Activated naive CD4-positive, alpha-beta T cell treated with anti-CD3 and anti-CD28 coated beads for 36 hours (primary cell): ENCODE results near the gene AK3. TPM values are rescaled to one million over a fixed set of nuclear protein-coding genes. Genes with fewer than 3 reads are reported as not detected.

Experiments
- CTCF ChIA-PET: fragments of 350-600 bp; sonication (Branson Sonifier 250); formaldehyde crosslinking; loops from one replicate; lab custom pipeline; 2021; ENCODE audit warnings: antibody characterized with exemption; lab: Charles Lee
- DNase-seq: peaks from one replicate; pipeline ENCODE4 v3.0.0-alpha.2; 2020
- H3K27ac Mint-ChIP-seq: one replicate; pipeline ENCODE4 v1.8.0; 2021; ENCODE audit warnings: mild to moderate bottlenecking, mixed read lengths
- H3K27me3 Mint-ChIP-seq: one replicate; pipeline ENCODE4 v1.8.0; 2021; ENCODE audit warnings: low read depth, mixed read lengths
- H3K36me3 Mint-ChIP-seq: one replicate; pipeline ENCODE4 v1.8.0; 2021; ENCODE audit warnings: low read depth, mixed read lengths
- H3K4me1 Mint-ChIP-seq: one replicate; pipeline ENCODE4 v1.8.0; 2021; ENCODE audit warnings: low read depth, mixed read lengths
- H3K4me3 Mint-ChIP-seq: one replicate; pipeline ENCODE4 v1.8.0; 2021; ENCODE audit warnings: mild to moderate bottlenecking, moderate library complexity, mixed read lengths
- H3K9me3 Mint-ChIP-seq: one replicate; pipeline ENCODE4 v1.8.0; 2021; ENCODE audit warnings: mixed read lengths
- intact Hi-C: fragments of 100-400 bp; cut with micrococcal nuclease; formaldehyde crosslinking; loops from one replicate; pipeline ENCODE4 v1.15.1; 2023
- total RNA-seq, 2 experiments: library from RNA; stranded (reverse); gene quantifications; one replicate each; pipeline ENCODE4 v1.2.3, GENCODE V29; 2021

The AK3 gene
- total RNA-seq, 2 experiments from 2014 or later, result 50.2 to 50.9 TPM

- intact Hi-C loops, result loop anchor here (5.0 to 10.0 kb wide), 3 partner anchors 907 to 1330 kb away; a partner anchor contains a TSS
- H3K36me3 Mint-ChIP-seq, result peaks cover 2% of the 10 kb centered on the region
- H3K27me3 Mint-ChIP-seq, result no peaks in the 10 kb centered on the region
- peaks cover 8% of the 10 kb centered on the region for H3K4me1 Mint-ChIP-seq
- H3K27ac Mint-ChIP-seq, result no peak overlapping the region
- CTCF ChIA-PET, result interaction anchor here (1.1 kb wide), 1 partner anchor 13 kb away, joined by 3 read pairs; no protein-coding TSS in a partner anchor
- no peak overlapping the region for H3K4me3 Mint-ChIP-seq
- H3K9me3 Mint-ChIP-seq, result no peaks in the 10 kb centered on the region
- no peak for DNase-seq
Observed at GRCh38 chr9:4677392-4677791, 63.6 kb downstream of the AK3 start.

GRCh38 chr9:4674783-4675182 lies 66.2 kb downstream of the AK3 start:
- Mint-ChIP-seq H3K4me3 (no peak overlapping the region), H3K9me3 (no peaks in the 10 kb centered on the region), H3K27me3 (no peaks in the 10 kb centered on the region), H3K27ac (no peak overlapping the region), H3K36me3 (peaks cover 2% of the 10 kb centered on the region), H3K4me1 (peaks cover 24% of the 10 kb centered on the region)
- intact Hi-C loops, result loop anchor here (5.0 to 10.0 kb wide), 3 partner anchors 910 to 1333 kb away; a partner anchor contains a TSS
- no peak for DNase-seq
- CTCF ChIA-PET, result interaction anchor here (0.8 to 0.9 kb wide), 2 partner anchors 9 to 12 kb away, joined by 3 to 4 read pairs; partner anchors contain the start of gene SPATA6L

GRCh38 chr9:4671737-4672136 lies 69.3 kb downstream of the AK3 start:
- no peaks in the 10 kb centered on the region for H3K27me3 Mint-ChIP-seq
- H3K4me3 Mint-ChIP-seq, result no peak overlapping the region
- DNase-seq, result no peak
- H3K27ac Mint-ChIP-seq, result no peak overlapping the region
- CTCF ChIA-PET, result no interaction called here
- peaks cover 46% of the 10 kb centered on the region for H3K4me1 Mint-ChIP-seq
- intact Hi-C loops, result loop anchor here (1.0 to 10.0 kb wide), 3 partner anchors 8 to 1093 kb away; partner anchors contain the start of gene CDC37L1
- H3K9me3 Mint-ChIP-seq, result no peaks in the 10 kb centered on the region
- H3K36me3 Mint-ChIP-seq, result peaks cover 2% of the 10 kb centered on the region

- intact Hi-C loops, result loop anchor here (10.0 kb wide), 2 partner anchors 914 to 1094 kb away; no protein-coding TSS in a partner anchor
- DNase-seq, result peak; percentile 26
- peak overlapping the region; percentile 90 for H3K27ac Mint-ChIP-seq
- H3K4me1 Mint-ChIP-seq, result peaks cover 54% of the 10 kb centered on the region
- no peaks in the 10 kb centered on the region for H3K36me3 Mint-ChIP-seq
- no peaks in the 10 kb centered on the region for H3K9me3 Mint-ChIP-seq
- H3K27me3 Mint-ChIP-seq, result no peaks in the 10 kb centered on the region
- peak overlapping the region; percentile 36 for H3K4me3 Mint-ChIP-seq
- CTCF ChIA-PET, result no interaction called here
Observed at GRCh38 chr9:4670591-4670990, 70.4 kb downstream of the AK3 start.

- CTCF ChIA-PET, result no interaction called here
- Mint-ChIP-seq H3K4me1 (peaks cover 59% of the 10 kb centered on the region), H3K27ac (no peak overlapping the region), H3K27me3 (no peaks in the 10 kb centered on the region), H3K9me3 (no peaks in the 10 kb centered on the region), H3K36me3 (no peaks in the 10 kb centered on the region), H3K4me3 (no peak overlapping the region)
- intact Hi-C loops, result loop anchor here (2.0 to 10.0 kb wide), 8 partner anchors 162 to 1745 kb away; partner anchors contain the start of genes JAK2 and UHRF2
- DNase-seq, result no peak
Observed at GRCh38 chr9:4669890-4670289, 71.1 kb downstream of the AK3 start.

- peak; percentile 65 for DNase-seq
- intact Hi-C loops, result loop anchor here (1.0 to 10.0 kb wide), 7 partner anchors 78 to 1746 kb away; partner anchors contain the start of genes JAK2 and UHRF2
Observed at GRCh38 chr9:4668604-4669003, 72.4 kb downstream of the AK3 start.

GRCh38 chr9:4667681-4668080 lies 73.3 kb downstream of the AK3 start:
- no peaks in the 10 kb centered on the region for H3K27me3 Mint-ChIP-seq
- intact Hi-C loops, result loop anchor here (1.0 to 10.0 kb wide), 8 partner anchors 79 to 1747 kb away; partner anchors contain the start of genes JAK2 and UHRF2
- CTCF ChIA-PET, result interaction anchor here (1.4 kb wide), 1 partner anchor 73 kb away, joined by 3 read pairs; the partner anchor contains the start of gene AK3
- no peak overlapping the region for H3K4me3 Mint-ChIP-seq
- H3K4me1 Mint-ChIP-seq, result peaks cover 76% of the 10 kb centered on the region
- DNase-seq, result no peak
- no peaks in the 10 kb centered on the region for H3K9me3 Mint-ChIP-seq
- H3K36me3 Mint-ChIP-seq, result peaks cover 3% of the 10 kb centered on the region
- no peak overlapping the region for H3K27ac Mint-ChIP-seq

More at GRCh38 chr9:4668604-4669003, 72.4 kb downstream of the AK3 start:
- H3K27ac Mint-ChIP-seq, result peak overlapping the region; percentile 42
- H3K36me3 Mint-ChIP-seq, result no peaks in the 10 kb centered on the region
- H3K4me3 Mint-ChIP-seq, result no peak overlapping the region
- H3K9me3 Mint-ChIP-seq, result no peaks in the 10 kb centered on the region
- no peaks in the 10 kb centered on the region for H3K27me3 Mint-ChIP-seq
- H3K4me1 Mint-ChIP-seq, result peaks cover 69% of the 10 kb centered on the region
- CTCF ChIA-PET, result interaction anchor here (1.4 kb wide), 1 partner anchor 72 kb away, joined by 3 read pairs; the partner anchor contains the start of gene AK3

- H3K27me3 Mint-ChIP-seq, result no peaks in the 10 kb centered on the region
- H3K27ac Mint-ChIP-seq, result peak within 1 kb of the TSS; percentile 62
- no peaks in the 10 kb centered on the region for H3K9me3 Mint-ChIP-seq
- CTCF ChIA-PET, result interaction anchor here (0.6 to 1.0 kb wide), 3 partner anchors 9 to 62 kb away, joined by 3 read pairs; no protein-coding TSS in a partner anchor
- DNase-seq, result peak; percentile 57
- H3K4me3 Mint-ChIP-seq, result peak within 1 kb of the TSS; percentile 71
- peaks cover 82% of the 10 kb centered on the region for H3K4me1 Mint-ChIP-seq
- intact Hi-C loops, result loop anchor here (1.0 to 10.0 kb wide), 7 partner anchors 13 to 1749 kb away; partner anchors contain the start of genes CDC37L1 and UHRF2
- H3K36me3 Mint-ChIP-seq, result peaks cover 3% of the 10 kb centered on the region
Observed at GRCh38 chr9:4666042-4666699, 74.8 kb downstream of the AK3 start, which contains the start of gene SPATA6L. Gene SPATA6L, minus strand, starts transcription at chr9:4666480. Its CDS starts 230 bp downstream, at chr9:4666250.

- Mint-ChIP-seq H3K27me3 (no peaks in the 10 kb centered on the region), H3K27ac (no peak overlapping the region)
Observed at GRCh38 chr9:4665357-4665756, 75.6 kb downstream of the AK3 start.

GRCh38 chr9:4663956-4664355 lies 77.0 kb downstream of the AK3 start:
- Mint-ChIP-seq H3K4me1 (peaks cover 64% of the 10 kb centered on the region), H3K9me3 (no peaks in the 10 kb centered on the region), H3K27ac (no peak overlapping the region), H3K36me3 (peaks cover 3% of the 10 kb centered on the region), H3K4me3 (peak overlapping the region; percentile 10), H3K27me3 (no peaks in the 10 kb centered on the region)
- intact Hi-C loops, result loop anchor here (5.0 to 10.0 kb wide), 6 partner anchors 273 to 1751 kb away; partner anchors contain the start of genes PLGRKT and UHRF2
- CTCF ChIA-PET, result interaction anchor here (1.1 to 1.6 kb wide), 4 partner anchors 10 to 81 kb away, joined by 3 to 5 read pairs (median 4); partner anchors contain the start of gene AK3
- DNase-seq, result no peak

More at GRCh38 chr9:4665357-4665756, 75.6 kb downstream of the AK3 start:
- DNase-seq, result no peak
- Mint-ChIP-seq H3K4me1 (peaks cover 73% of the 10 kb centered on the region), H3K36me3 (peaks cover 3% of the 10 kb centered on the region), H3K4me3 (peak overlapping the region; percentile 71), H3K9me3 (no peaks in the 10 kb centered on the region)
- intact Hi-C loops, result loop anchor here (5.0 to 10.0 kb wide), 5 partner anchors 167 to 1749 kb away; partner anchors contain the start of gene UHRF2
- CTCF ChIA-PET, result interaction anchor here (0.6 to 1.1 kb wide), 3 partner anchors 10 to 21 kb away, joined by 3 read pairs; no protein-coding TSS in a partner anchor

GRCh38 chr9:4662989-4663792 lies 77.8 kb downstream of the AK3 start:
- H3K4me1 Mint-ChIP-seq, result peaks cover 58% of the 10 kb centered on the region
- H3K27ac Mint-ChIP-seq, result peak overlapping the region; percentile 71
- no peaks in the 10 kb centered on the region for H3K27me3 Mint-ChIP-seq
- H3K36me3 Mint-ChIP-seq, result peaks cover 3% of the 10 kb centered on the region
- intact Hi-C loops, result loop anchor here (1.0 to 10.0 kb wide), 8 partner anchors 16 to 1752 kb away; partner anchors contain the start of genes AK3, CDC37L1, PLGRKT and UHRF2
- DNase-seq, result no peak
- CTCF ChIA-PET, result interaction anchor here (1.3 to 1.6 kb wide), 3 partner anchors 11 to 81 kb away, joined by 3 to 5 read pairs (median 4); partner anchors contain the start of gene AK3
- H3K4me3 Mint-ChIP-seq, result peak overlapping the region; percentile 87
- no peaks in the 10 kb centered on the region for H3K9me3 Mint-ChIP-seq
